Measurements from ENCODE around the gene TMEM190.

TMEM190 gene

GRCh38 chr19:55369653-55370304, 6.8 kb upstream of the TMEM190 start:
- DNase-seq (ENCODE audit: low read depth in 2 of 3, low spot score in 2 of 3), result no peak

GRCh38 chr19:55370305-55370988, 6.2 kb upstream of the TMEM190 start, which contains the start of gene IL11:
Gene IL11, minus strand, starts transcription at chr19:55370463. Its CDS starts 153 bp downstream, at chr19:55370310.
- no peak for DNase-seq (ENCODE audit: low read depth in 2 of 3, low spot score in 2 of 3)

GRCh38 chr19:55372316-55373081, 4.1 kb upstream of the TMEM190 start:
- no peak for DNase-seq (ENCODE audit: low read depth in 2 of 3, low spot score in 2 of 3)

- no peak for DNase-seq (ENCODE audit: low read depth in 2 of 3, low spot score in 2 of 3)
These were observed 3.2 kb upstream of the TMEM190 start for GRCh38 chr19:55373306-55373992.

GRCh38 chr19:55373993-55374757, 2.5 kb upstream of the TMEM190 start:
- no peak for DNase-seq (ENCODE audit: low read depth in 2 of 3, low spot score in 2 of 3)

GRCh38 chr19:55377356-55378131, 918 bp downstream of the TMEM190 start:
- no peak for DNase-seq (ENCODE audit: low read depth in 2 of 3, low spot score in 2 of 3)

GRCh38 chr19:55379174-55379573, 2.5 kb downstream of the TMEM190 start:
- DNase-seq (ENCODE audit: low read depth in 2 of 3, low spot score in 2 of 3), result no peak

GRCh38 chr19:55382013-55382412, 5.4 kb downstream of the TMEM190 start:
- no peak for DNase-seq (ENCODE audit: low read depth in 2 of 3, low spot score in 2 of 3)

GRCh38 chr19:55382522-55383054, 6.0 kb downstream of the TMEM190 start:
- DNase-seq (ENCODE audit: low read depth in 2 of 3, low spot score in 2 of 3), result no peak

GRCh38 chr19:55383279-55384130, 6.9 kb downstream of the TMEM190 start:
- DNase-seq (ENCODE audit: low read depth in 2 of 3, low spot score in 2 of 3), result no peak

GRCh38 chr19:55384131-55384919, 7.7 kb downstream of the TMEM190 start, which contains the start of gene TMEM238:
Gene TMEM238, minus strand, starts transcription at chr19:55384292. Its CDS starts 33 bp downstream, at chr19:55384259.
- DNase-seq (ENCODE audit: low read depth in 2 of 3, low spot score in 2 of 3), result no peak

- peak; percentile 85 to 88 (median 87) for DNase-seq (ENCODE audit: low read depth in 2 of 3, low spot score in 2 of 3)
These were observed 8.5 kb downstream of the TMEM190 start for GRCh38 chr19:55384920-55385723.

- DNase-seq (ENCODE audit: low read depth in 2 of 3, low spot score in 2 of 3), result peak; percentile 88 to 98 (median 95)
These were observed 9.3 kb downstream of the TMEM190 start, which contains the start of gene RPL28 for GRCh38 chr19:55385724-55386492. Gene RPL28, plus strand, starts transcription at chr19:55385932. Its CDS starts 426 bp downstream, at chr19:55386358.

- DNase-seq (ENCODE audit: low read depth in 2 of 3, low spot score in 2 of 3), result no peak
These were observed 9.9 kb downstream of the TMEM190 start for GRCh38 chr19:55386493-55386971.

- DNase-seq (ENCODE audit: low read depth in 2 of 3, low spot score in 2 of 3), result no peak
These were observed 11.3 kb downstream of the TMEM190 start for GRCh38 chr19:55387736-55388497.

All from activated CD8-positive, alpha-beta memory T cell treated with anti-CD3 and anti-CD28 coated beads for 48 hours (primary cell).